Measurements from ENCODE around the gene MPRIP.
"Not testable (repeated sequence)": the region's sequence is repeated elsewhere in the genome, so short reads cannot be mapped to it uniquely, and the experiment has no call there.

MPRIP gene

GRCh38 chr17:17151541-17151940 is 109.3 kb downstream of the MPRIP start:
- no peak for DNase-seq

GRCh38 chr17:17151962-17152361 is 109.7 kb downstream of the MPRIP start:
- DNase-seq, result no peak

GRCh38 chr17:17152385-17152784 is 110.1 kb downstream of the MPRIP start:
- no peak for DNase-seq

GRCh38 chr17:17153071-17153470 is 110.8 kb downstream of the MPRIP start:
- DNase-seq, result no peak

GRCh38 chr17:17153709-17154108 is 111.5 kb downstream of the MPRIP start:
- DNase-seq, result no peak

GRCh38 chr17:17154556-17154955 is 112.3 kb downstream of the MPRIP start:
- DNase-seq, result no peak

GRCh38 chr17:17154981-17155380 is 112.7 kb downstream of the MPRIP start:
- no peak for DNase-seq

GRCh38 chr17:17155568-17155967 is 113.3 kb downstream of the MPRIP start:
- DNase-seq, result no peak

- no peak for DNase-seq
Measured at GRCh38 chr17:17156107-17156506, 113.8 kb downstream of the MPRIP start.

GRCh38 chr17:17156511-17156910 is 114.3 kb downstream of the MPRIP start:
- DNase-seq, result no peak

GRCh38 chr17:17157041-17157440 is 114.8 kb downstream of the MPRIP start:
- no peak for DNase-seq

- not testable (repeated sequence) for DNase-seq
Measured at GRCh38 chr17:17158506-17158905, 116.2 kb downstream of the MPRIP start.

GRCh38 chr17:17159571-17159970 is 117.3 kb downstream of the MPRIP start:
- DNase-seq, result no peak

GRCh38 chr17:17161121-17161520 is 118.9 kb downstream of the MPRIP start:
- DNase-seq, result no peak

- DNase-seq, result no peak
Measured at GRCh38 chr17:17161759-17162158, 119.5 kb downstream of the MPRIP start.

GRCh38 chr17:17164156-17164555 is 121.9 kb downstream of the MPRIP start:
- no peak for DNase-seq

- DNase-seq, result no peak
Measured at GRCh38 chr17:17164676-17165075, 122.4 kb downstream of the MPRIP start.

- DNase-seq, result no peak
Measured at GRCh38 chr17:17165666-17166308, 123.5 kb downstream of the MPRIP start.

- no peak for DNase-seq
Measured at GRCh38 chr17:17166446-17166845, 124.2 kb downstream of the MPRIP start.

- DNase-seq, result no peak
Measured at GRCh38 chr17:17167356-17167755, 125.1 kb downstream of the MPRIP start.

GRCh38 chr17:17167986-17168385 is 125.7 kb downstream of the MPRIP start:
- DNase-seq, result no peak

GRCh38 chr17:17168401-17168800 is 126.1 kb downstream of the MPRIP start:
- DNase-seq, result no peak

- no peak for DNase-seq
Measured at GRCh38 chr17:17169396-17169795, 127.1 kb downstream of the MPRIP start.

GRCh38 chr17:17170346-17170985 is 128.2 kb downstream of the MPRIP start:
- no peak for DNase-seq

GRCh38 chr17:17171186-17171585 is 128.9 kb downstream of the MPRIP start:
- DNase-seq, result no peak
